ENCODE results near the gene GABARAP.

Gene GABARAP

GRCh38 chr17:7280519-7281073, 38.3 kb upstream of the GABARAP start (continued):
- TF ChIP-seq ZNF561 (tag by site-specific recombination; IDR thresholded peaks at IDR 0.05; ENCODE audit: borderline replicate concordance): 0 out of 2 replicates have a peak, but pooled peaks have one; percentile 41
- no peak for TF ChIP-seq ZNF560 (tag by site-specific recombination; IDR thresholded peaks at IDR 0.05; ENCODE audit: borderline replicate concordance)
- TF ChIP-seq TRIM28 (IDR thresholded peaks at IDR 0.05; ENCODE audit: borderline replicate concordance, low read length): peak; percentile 83; the same call in 1 of the 2 replicates
- no peak for TF ChIP-seq GLI4 (tag by site-specific recombination; IDR thresholded peaks at IDR 0.05)
- TF ChIP-seq ZNF426 (tag by site-specific recombination; IDR thresholded peaks at IDR 0.05): no peak
- no peak for TF ChIP-seq ZNF148 (tag by site-specific recombination; IDR thresholded peaks at IDR 0.05; ENCODE audit: borderline replicate concordance)
- TF ChIP-seq GFI1B (tag by site-specific recombination; IDR thresholded peaks at IDR 0.05): no peak
- TF ChIP-seq ZNF658 (tag by site-specific recombination; IDR thresholded peaks at IDR 0.05): no peak
- TF ChIP-seq ZNF155 (tag by site-specific recombination; IDR thresholded peaks at IDR 0.05): no peak
- TF ChIP-seq OVOL3 (tag by site-specific recombination; IDR thresholded peaks at IDR 0.05): no peak
- TF ChIP-seq ZFHX2 (tag by site-specific recombination; conservative IDR thresholded peaks at IDR 0.05): no peak
- TF ChIP-seq ZNF510 (tag by site-specific recombination; IDR thresholded peaks at IDR 0.05; ENCODE audit: insufficient replicate concordance): no peak
- no peak for TF ChIP-seq ZNF292 (tag by site-specific recombination; IDR thresholded peaks at IDR 0.05; ENCODE audit: borderline replicate concordance, low read depth)
- no peak for TF ChIP-seq ZNF398 (tag by site-specific recombination; IDR thresholded peaks at IDR 0.05)
- no peak for TF ChIP-seq ZNF776 (tag by site-specific recombination; IDR thresholded peaks at IDR 0.05; ENCODE audit: borderline replicate concordance)
- TF ChIP-seq ZNF529 (tag by site-specific recombination; IDR thresholded peaks at IDR 0.05; ENCODE audit: insufficient replicate concordance): no peak
- no peak for TF ChIP-seq ZSCAN23 (tag by site-specific recombination; IDR thresholded peaks at IDR 0.05)
- peak; percentile 88 for TF ChIP-seq PBX3 (CRISPR knock-in tag; IDR thresholded peaks at IDR 0.05)
- TF ChIP-seq ZNF112 (tag by site-specific recombination; IDR thresholded peaks at IDR 0.05): no peak
- no peak for TF ChIP-seq ZNF488 (tag by site-specific recombination; IDR thresholded peaks at IDR 0.05)
- TF ChIP-seq INSM2 (tag by site-specific recombination; IDR thresholded peaks at IDR 0.05): no peak
- no peak for TF ChIP-seq MZF1 (tag by site-specific recombination; IDR thresholded peaks at IDR 0.05; ENCODE audit: borderline replicate concordance)
- no peak for TF ChIP-seq ZNF175 (tag by site-specific recombination; IDR thresholded peaks at IDR 0.05)
- TF ChIP-seq HIC1 (tag by site-specific recombination; IDR thresholded peaks at IDR 0.05): no peak
- TF ChIP-seq ZNF629 (tag by site-specific recombination; IDR thresholded peaks at IDR 0.05): peak; percentile 30
- TF ChIP-seq CTCF (tag by site-specific recombination; IDR thresholded peaks at IDR 0.05): peak; percentile 99
- TF ChIP-seq ZIC2 (tag by site-specific recombination; IDR thresholded peaks at IDR 0.05): no peak
- no peak for TF ChIP-seq ZNF157 (tag by site-specific recombination; IDR thresholded peaks at IDR 0.05)
- no peak for TF ChIP-seq SETDB1 (IDR thresholded peaks at IDR 0.05; ENCODE audit: insufficient read length, low read length)
